MCF 10A (cell line): ENCODE results near the gene BRD1. TPM values are rescaled to one million over a fixed set of nuclear protein-coding genes. Genes with fewer than 3 reads are reported as not detected.

Experiments used
- BruUV-seq: library from RNA; stranded (reverse); fragments of 400-500 nt; replicated peaks from 2 replicates; lab custom pipeline; 2021; lab: Mats Ljungman, UMichigan
- CTCF ChIA-PET: fragments of 300-600 bp; sonication (Branson Sonifier 250); formaldehyde crosslinking; extraction: SDS; loops from one replicate; lab custom pipeline; 2021; ENCODE audit warnings: antibody characterized with exemption, inconsistent platforms; lab: Yijun Ruan, JAX
- POLR2A ChIA-PET: fragments of 300-600, 350-650 bp; sonication (Branson Sonifier 250); formaldehyde crosslinking; extraction: SDS; loops from one replicate; lab custom pipeline; 2020; ENCODE audit warnings: antibody characterized with exemption, inconsistent platforms; lab: Yijun Ruan, JAX
- DNase-seq: peaks from one replicate; pipeline ENCODE4 v3.0.0-alpha.2; 2018; ENCODE audit not compliant: unreplicated experiment
- H3K27ac Mint-ChIP-seq: one replicate; pipeline ENCODE4 v1.8.0; 2022; ENCODE audit warnings: mild to moderate bottlenecking, low read depth, mixed read lengths; ENCODE audit not compliant: unreplicated experiment
- H3K27me3 Mint-ChIP-seq: one replicate; pipeline ENCODE4 v1.8.0; 2022; ENCODE audit warnings: mixed read lengths; ENCODE audit not compliant: insufficient read depth, unreplicated experiment
- H3K36me3 Mint-ChIP-seq: one replicate; pipeline ENCODE4 v1.8.0; 2022; ENCODE audit warnings: mild to moderate bottlenecking, moderate library complexity, mixed read lengths; ENCODE audit not compliant: insufficient read depth, unreplicated experiment
- H3K4me1 Mint-ChIP-seq: one replicate; pipeline ENCODE4 v1.8.0; 2022; ENCODE audit warnings: mixed read lengths; ENCODE audit not compliant: insufficient read depth, unreplicated experiment
- H3K4me3 Mint-ChIP-seq: one replicate; pipeline ENCODE4 v1.8.0; 2022; ENCODE audit warnings: mild to moderate bottlenecking, moderate library complexity, mixed read lengths; ENCODE audit not compliant: unreplicated experiment
- H3K9me3 Mint-ChIP-seq: one replicate; pipeline ENCODE4 v1.8.0; 2022; ENCODE audit warnings: mixed read lengths; ENCODE audit not compliant: unreplicated experiment
- intact Hi-C: fragments of 100-400 bp; cut with micrococcal nuclease; formaldehyde crosslinking; loops from 2 replicates; pipeline ENCODE4 v1.14.1; 2022
- total RNA-seq: library from RNA; stranded (reverse); gene quantifications from 2 replicates; pipeline ENCODE4 v1.2.3, GENCODE V29; 2022
- TF ChIP-seq, protein P1 (sequence below): fragments of 200-600 bp; IDR thresholded peaks from one replicate; pipeline ENCODE4 v1.8.0; 2022; ENCODE audit warnings: antibody characterized with exemption, mild to moderate bottlenecking; ENCODE audit not compliant: unreplicated experiment

The BRD1 gene
- total RNA-seq, 1 experiment from 2014 or later, result 48.1 TPM

DNA sequence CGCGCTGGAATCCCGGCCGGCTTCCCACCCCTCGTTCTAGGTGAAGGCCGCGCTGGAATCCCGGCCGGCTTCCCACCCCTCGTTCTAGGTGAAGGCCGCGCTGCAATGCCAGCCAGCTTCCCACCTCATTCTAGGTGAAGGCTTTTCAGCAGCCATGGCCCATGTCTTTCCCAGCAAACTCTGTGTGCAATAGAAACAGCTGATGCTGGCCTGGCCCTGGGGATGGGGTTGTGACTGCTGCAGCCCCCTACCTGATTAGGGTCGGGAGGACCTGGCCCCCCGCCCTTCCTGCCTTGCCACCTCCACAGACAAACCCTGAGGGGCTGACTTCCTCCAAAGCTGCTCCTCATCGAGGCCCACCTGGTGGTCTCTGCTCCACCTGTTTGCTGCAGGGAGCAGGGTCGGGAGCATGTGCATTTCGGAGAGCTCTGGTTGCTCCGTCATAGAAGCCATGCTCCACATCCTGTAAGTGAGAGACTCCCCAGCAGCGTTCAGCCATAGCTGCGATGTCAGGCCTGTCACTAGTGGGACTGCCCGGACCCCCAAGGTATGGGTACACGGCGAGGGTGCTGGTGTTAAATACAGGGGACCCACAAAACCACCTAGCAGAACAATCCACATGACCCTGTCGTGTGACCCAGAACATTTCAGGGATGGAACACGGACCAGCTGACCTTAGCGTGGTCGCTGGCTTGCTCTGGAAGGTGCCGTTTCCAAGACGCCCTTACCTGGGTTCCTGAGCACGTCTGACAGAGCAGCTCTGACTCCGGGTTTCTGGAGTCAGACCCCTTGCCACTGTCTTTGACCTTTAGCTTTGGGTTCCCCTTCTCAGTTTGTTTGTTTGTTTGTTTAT, 29.3 kb upstream of the BRD1 start:
- no peak overlapping the region for H3K4me3 Mint-ChIP-seq
- BruUV-seq, result no TSS peak
- H3K27me3 Mint-ChIP-seq, result no peaks in the 10 kb centered on the region
- H3K4me1 Mint-ChIP-seq, result peaks cover 13% of the 10 kb centered on the region
- H3K9me3 Mint-ChIP-seq, result no peaks in the 10 kb centered on the region
- POLR2A ChIA-PET, result interaction anchor here (0.6 to 3.5 kb wide), 2 partner anchors 31 to 263 kb away, joined by 3 to 31 read pairs; partner anchors contain the start of gene BRD1
- no peak for DNase-seq
- TF ChIP-seq, protein P1, sequence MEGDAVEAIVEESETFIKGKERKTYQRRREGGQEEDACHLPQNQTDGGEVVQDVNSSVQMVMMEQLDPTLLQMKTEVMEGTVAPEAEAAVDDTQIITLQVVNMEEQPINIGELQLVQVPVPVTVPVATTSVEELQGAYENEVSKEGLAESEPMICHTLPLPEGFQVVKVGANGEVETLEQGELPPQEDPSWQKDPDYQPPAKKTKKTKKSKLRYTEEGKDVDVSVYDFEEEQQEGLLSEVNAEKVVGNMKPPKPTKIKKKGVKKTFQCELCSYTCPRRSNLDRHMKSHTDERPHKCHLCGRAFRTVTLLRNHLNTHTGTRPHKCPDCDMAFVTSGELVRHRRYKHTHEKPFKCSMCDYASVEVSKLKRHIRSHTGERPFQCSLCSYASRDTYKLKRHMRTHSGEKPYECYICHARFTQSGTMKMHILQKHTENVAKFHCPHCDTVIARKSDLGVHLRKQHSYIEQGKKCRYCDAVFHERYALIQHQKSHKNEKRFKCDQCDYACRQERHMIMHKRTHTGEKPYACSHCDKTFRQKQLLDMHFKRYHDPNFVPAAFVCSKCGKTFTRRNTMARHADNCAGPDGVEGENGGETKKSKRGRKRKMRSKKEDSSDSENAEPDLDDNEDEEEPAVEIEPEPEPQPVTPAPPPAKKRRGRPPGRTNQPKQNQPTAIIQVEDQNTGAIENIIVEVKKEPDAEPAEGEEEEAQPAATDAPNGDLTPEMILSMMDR, result no peak
- H3K27ac Mint-ChIP-seq, result peak overlapping the region; percentile 31
- H3K36me3 Mint-ChIP-seq, result peaks cover 13% of the 10 kb centered on the region
- CTCF ChIA-PET, result interaction anchor here (0.6 to 1.0 kb wide), 2 partner anchors 76 to 174 kb away, joined by 3 read pairs; no protein-coding TSS in a partner anchor
- intact Hi-C loops, result loop anchor here (10.0 kb wide), 1 partner anchor 58 kb away; the partner anchor contains the start of genes ALG12 and CRELD2

DNA sequence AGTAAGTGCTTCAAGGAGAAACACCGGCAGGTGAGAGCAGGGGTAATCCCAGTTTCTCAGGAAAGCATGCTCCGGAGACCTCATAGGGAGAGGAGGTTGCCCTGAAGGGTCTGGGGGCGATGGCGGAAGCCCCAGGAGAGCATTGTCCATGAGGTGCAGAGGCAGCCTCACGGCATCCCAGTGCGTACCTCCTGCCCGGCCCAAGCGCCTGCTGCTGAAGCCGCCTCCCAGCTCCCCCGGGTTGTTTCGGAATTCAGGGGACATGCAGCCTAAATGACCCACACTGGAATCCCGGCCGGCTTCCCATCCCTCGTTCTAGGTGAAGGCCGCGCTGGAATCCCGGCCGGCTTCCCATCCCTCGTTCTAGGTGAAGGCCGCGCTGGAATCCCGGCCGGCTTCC, 28.7 kb upstream of the BRD1 start:
- peak overlapping the region; percentile 88 for H3K27ac Mint-ChIP-seq
- DNase-seq, result no peak
- POLR2A ChIA-PET, result interaction anchor here (1.4 to 3.5 kb wide), 3 partner anchors 14 to 30 kb away, joined by 3 to 31 read pairs (median 4); partner anchors contain the start of gene BRD1
- H3K27me3 Mint-ChIP-seq, result no peaks in the 10 kb centered on the region
- H3K36me3 Mint-ChIP-seq, result peaks cover 13% of the 10 kb centered on the region
- BruUV-seq, result no TSS peak
- no peaks in the 10 kb centered on the region for H3K9me3 Mint-ChIP-seq
- intact Hi-C loops, result loop anchor here (10.0 kb wide), 1 partner anchor 58 kb away; the partner anchor contains the start of genes ALG12 and CRELD2
- H3K4me1 Mint-ChIP-seq, result peaks cover 13% of the 10 kb centered on the region
- TF ChIP-seq, protein P1, result no peak
- CTCF ChIA-PET, result interaction anchor here (1.0 kb wide), 1 partner anchor 36 kb away, joined by 4 read pairs; no protein-coding TSS in a partner anchor
- H3K4me3 Mint-ChIP-seq, result peak overlapping the region; percentile 94

DNA sequence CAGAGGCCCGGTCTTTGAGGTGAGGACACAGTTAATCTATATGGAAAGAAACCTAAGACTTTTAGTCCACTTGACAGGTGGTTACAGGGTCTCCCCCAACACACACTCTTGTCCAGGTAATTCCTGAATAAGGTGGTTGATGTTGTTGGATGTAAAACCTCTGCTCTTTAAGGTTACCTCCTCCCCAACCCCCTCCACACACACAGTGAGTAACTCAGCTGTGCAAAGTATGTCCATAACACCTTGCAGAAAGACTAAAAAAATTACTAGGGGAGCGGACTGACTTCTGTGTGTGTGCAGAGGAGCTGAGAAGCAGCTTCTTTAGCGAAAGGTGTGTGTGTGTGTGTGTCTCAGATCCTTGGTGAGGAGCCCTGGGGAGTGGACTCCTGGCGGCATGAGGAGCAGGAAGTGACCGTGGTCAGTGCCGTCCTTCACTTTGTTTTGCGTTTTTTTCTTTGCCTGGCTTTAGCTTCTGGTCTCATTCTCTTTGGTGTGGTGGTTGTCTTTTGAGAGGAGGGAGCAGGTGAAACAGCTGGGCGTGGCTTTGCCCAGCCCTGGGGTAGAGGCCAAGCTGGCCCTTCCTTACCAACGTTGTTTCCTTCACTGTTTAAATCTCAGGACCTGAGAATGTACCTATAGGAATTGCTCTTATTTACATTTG, 27.7 kb upstream of the BRD1 start:
- peak overlapping the region; percentile 88 for H3K27ac Mint-ChIP-seq
- H3K4me3 Mint-ChIP-seq, result peak overlapping the region; percentile 94
- H3K9me3 Mint-ChIP-seq, result no peaks in the 10 kb centered on the region
- CTCF ChIA-PET, result interaction anchor here (1.0 kb wide), 3 partner anchors 35 to 60 kb away, joined by 3 to 4 read pairs (median 4); no protein-coding TSS in a partner anchor
- H3K27me3 Mint-ChIP-seq, result no peaks in the 10 kb centered on the region
- no TSS peak for BruUV-seq
- TF ChIP-seq, protein P1, result no peak
- DNase-seq, result peak; percentile 13
- POLR2A ChIA-PET, result interaction anchor here (0.5 to 3.5 kb wide), 13 partner anchors 9 to 175 kb away, joined by 3 to 31 read pairs (median 4); partner anchors contain the start of genes ALG12, BRD1 and CRELD2
- H3K4me1 Mint-ChIP-seq, result peaks cover 13% of the 10 kb centered on the region
- intact Hi-C loops, result loop anchor here (2.0 to 10.0 kb wide), 2 partner anchors 29 to 59 kb away; partner anchors contain the start of genes ALG12, BRD1 and CRELD2
- H3K36me3 Mint-ChIP-seq, result peaks cover 6% of the 10 kb centered on the region
